NCI-H345 treated with DMSO at 0.1 percent for 48 hours (cell line): ENCODE measurements around the gene SHMT1.
"Not testable (repeated sequence)": the region's sequence is repeated elsewhere in the genome, so short reads cannot be mapped to it uniquely, and the experiment has no call there.

ENCODE experiments used
- DNase-seq: peaks from one replicate; lab custom pipeline; 2025; ENCODE audit not compliant: unreplicated experiment; lab: John Stamatoyannopoulos, UW

SHMT1 gene

GRCh38 chr17:18326572-18326971, 36.8 kb downstream of the SHMT1 start:
- DNase-seq, result no peak

DNA sequence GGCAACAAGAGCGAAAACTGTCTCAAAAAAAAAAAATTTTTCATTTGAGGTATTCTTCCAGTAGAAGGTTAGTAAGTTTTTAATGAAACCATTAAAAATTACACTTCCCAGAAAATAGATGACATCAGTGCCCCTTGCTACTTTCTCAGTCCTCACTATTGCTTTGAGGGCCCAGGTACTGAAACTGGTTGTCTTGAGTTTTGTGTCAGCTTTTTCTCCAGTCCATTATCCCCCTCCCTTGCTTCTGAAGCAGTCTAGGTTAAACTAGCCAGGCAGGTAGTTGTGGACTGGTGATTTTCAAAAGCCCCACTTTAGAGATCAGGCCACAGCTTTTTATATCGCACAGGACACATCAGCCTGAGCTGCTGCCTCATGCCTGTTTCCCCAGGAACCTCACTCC, 37.3 kb downstream of the SHMT1 start:
- DNase-seq, result no peak

- no peak for DNase-seq
Measured at GRCh38 chr17:18324140-18325050, 39.0 kb downstream of the SHMT1 start.

DNA sequence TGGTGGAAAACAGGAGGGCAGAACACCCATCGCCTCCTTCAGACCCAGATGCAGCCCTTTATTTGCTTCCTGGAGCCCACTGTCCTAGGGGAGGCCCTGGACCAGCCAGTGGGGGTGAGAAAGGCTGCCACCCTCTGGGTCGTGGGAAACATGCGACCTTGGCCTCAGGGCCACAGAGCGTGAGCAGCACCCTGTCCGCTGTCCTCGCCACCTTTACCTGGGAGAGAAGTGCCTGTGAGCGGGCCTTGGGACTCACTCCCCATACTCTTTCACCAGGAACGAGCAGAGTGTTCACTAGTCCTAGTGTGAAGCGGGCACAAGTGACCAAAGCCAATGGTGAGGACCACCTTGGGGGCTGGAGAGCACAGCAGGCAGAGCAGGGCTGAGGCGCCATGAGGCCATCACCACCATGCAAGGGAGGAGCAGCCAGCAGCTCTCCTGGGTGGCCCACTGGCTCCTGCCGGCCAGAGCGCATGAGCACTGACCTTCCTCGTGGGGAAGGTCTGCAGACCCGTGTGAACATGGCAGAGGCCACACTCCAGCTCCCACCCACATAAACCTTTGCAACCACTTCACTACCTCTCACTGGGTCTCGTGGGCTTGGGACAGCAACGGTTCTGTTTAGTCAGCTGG, 39.7 kb downstream of the SHMT1 start:
- no peak for DNase-seq

DNA sequence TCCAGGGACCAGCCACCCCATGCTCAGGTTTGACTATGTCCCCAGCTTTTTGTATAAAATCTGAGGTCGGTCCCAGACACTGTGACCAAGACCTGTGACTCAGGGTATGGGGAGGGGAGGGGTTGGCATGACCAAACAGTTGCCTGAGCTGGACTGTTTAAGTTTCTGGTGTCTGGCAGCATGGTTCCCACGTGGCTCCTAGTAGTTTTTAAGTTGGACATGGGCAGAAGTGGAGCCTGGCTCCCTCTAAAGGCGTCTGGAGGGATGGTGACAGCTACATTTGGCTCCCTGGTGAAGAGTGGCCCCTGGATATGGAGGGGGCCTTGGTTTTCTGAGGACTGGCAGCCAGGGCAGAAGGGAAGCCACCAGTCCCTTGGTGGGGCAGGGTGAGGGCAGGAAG, 40.3 kb downstream of the SHMT1 start:
- DNase-seq, result no peak

DNA sequence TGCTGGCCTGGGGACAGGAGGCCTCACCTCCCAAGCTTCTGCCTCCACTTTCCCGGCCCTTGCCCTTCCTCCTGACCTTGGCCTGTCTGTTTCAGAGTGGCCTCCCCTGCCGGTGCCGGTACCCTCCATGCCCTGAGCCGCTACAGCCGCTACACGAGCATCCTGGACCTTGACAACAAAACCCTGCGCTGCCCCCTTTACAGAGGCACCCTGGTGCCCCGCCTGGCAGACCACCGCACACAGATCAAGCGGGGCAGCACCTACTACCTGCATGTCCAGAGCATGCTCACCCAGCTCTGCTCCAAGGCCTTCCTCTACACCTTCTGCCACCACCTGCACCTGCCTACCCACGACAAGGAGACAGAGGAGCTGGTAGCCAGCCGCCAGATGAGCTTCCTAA, 40.8 kb downstream of the SHMT1 start:
- no peak for DNase-seq

GRCh38 chr17:18321309-18321708, 42.0 kb downstream of the SHMT1 start:
- DNase-seq, result no peak

DNA sequence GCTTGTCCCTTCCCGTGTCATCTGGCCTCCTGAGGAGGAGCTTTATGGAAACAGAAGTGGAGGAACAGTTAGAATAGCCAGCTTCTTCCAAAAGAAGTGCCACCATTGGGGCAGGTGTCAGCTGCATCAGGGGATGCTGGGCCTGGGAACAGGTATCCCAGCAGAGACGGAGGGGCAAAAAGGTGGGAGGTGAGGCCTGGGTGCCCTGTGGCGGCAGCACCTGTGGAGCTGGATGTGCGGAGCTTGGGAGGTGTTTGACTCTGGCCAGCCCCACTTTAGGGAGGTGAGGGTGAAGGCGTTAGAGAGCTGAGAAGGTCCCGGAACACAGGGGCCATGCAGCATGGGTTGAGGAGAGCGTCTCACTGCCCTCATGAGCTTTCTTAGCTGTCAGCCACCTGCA, 43.0 kb downstream of the SHMT1 start:
- DNase-seq, result no peak

DNA sequence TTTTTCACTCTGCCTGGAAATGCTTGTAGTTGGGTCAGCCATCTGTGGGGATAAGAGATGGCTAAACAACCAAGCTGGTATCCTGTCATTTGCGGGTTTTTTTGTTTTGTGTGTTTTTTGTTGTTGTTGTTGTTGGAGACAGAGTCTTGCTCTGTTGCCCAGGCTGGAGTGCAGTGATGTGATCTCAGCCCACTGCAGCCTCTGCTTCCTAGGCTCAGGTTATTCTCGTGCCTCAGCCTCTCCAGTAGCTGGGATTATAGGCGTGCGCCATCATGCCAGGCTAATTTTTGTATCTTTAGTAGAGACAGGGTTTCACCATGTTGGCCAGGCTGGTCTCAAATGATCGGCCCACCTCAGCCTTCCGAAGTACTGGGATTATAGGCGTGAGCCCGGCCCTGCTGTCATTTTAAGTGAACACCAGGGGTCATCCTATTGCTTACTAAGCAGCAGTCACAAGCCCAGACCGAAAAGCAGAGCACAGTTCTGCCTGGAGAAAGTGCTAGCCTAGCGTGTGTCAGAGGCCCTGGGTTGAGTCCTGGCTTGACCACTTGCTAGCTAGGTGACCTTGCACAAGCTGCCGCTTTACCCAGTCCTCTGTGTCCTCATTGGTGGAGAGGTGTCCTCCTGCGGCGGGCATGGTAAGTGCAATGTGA, 43.6 kb downstream of the SHMT1 start:
- no peak for DNase-seq

GRCh38 chr17:18318771-18319450, 44.4 kb downstream of the SHMT1 start:
- DNase-seq, result no peak

DNA sequence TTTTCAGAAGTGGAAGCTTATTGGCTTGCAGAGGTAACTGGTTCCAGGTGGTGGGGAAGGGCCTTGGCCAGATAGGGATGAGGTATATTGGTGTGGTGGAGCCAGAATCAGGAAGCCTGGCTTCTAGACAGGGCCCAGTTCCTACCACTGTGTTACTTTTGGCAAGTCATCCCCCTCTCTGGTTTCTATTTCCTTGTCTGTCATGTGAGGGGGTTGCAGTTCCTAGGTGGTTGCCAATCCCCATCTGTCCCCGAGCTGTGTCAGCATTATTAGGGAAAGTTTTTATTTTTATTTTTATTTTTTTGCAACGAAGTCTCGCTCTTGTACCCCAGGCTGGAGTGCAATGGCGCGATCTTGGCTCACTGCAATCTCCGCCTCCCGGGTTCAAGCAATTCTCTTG, 45.2 kb downstream of the SHMT1 start:
- DNase-seq, result no peak

DNA sequence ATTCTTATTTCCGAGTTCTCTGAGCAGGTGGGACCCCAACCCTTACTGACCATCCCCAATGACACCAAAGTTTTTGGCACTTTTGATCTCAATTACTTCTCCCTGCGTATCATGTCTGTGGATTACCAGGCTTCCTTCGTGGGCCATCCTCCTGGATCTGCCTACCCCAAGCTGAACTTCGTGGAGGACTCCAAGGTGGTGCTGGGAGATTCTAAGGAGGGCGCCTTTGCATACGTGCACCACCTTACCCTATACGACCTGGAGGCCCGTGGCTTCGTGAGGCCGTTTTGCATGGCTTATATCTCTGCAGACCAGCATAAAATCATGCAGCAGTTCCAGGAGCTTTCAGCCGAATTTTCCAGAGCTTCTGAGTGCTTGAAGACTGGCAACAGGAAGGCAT, 47.4 kb downstream of the SHMT1 start:
- no peak for DNase-seq

DNA sequence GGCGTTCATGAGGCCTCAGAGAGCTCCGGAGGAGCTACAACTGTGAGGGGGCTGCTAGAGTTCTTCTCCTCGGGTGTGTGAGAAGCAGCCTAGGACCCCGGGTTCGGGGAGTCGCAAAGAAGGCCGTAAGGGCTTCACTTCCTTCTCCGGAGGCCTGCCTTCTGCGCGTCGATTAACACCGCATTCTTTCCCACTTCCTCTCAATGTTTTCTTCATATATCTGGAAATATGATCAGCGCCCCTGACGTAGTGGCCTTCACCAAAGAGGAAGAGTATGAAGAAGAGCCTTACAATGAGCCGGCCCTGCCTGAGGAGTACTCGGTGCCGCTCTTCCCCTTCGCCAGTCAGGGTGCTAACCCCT, 47.8 kb downstream of the SHMT1 start:
- DNase-seq, result no peak

- peak; percentile 83 for DNase-seq
Measured at GRCh38 chr17:18314731-18315561, 48.4 kb downstream of the SHMT1 start, which contains the start of the genes SMCR8 and TOP3A. SMCR8 (plus strand) TSS chr17:18315293; CDS start chr17:18315790, 497 bp downstream. TOP3A (minus strand) TSS chr17:18314994; CDS start chr17:18314778, 216 bp downstream.

GRCh38 chr17:18314059-18314730, 49.2 kb downstream of the SHMT1 start:
- no peak for DNase-seq

DNA sequence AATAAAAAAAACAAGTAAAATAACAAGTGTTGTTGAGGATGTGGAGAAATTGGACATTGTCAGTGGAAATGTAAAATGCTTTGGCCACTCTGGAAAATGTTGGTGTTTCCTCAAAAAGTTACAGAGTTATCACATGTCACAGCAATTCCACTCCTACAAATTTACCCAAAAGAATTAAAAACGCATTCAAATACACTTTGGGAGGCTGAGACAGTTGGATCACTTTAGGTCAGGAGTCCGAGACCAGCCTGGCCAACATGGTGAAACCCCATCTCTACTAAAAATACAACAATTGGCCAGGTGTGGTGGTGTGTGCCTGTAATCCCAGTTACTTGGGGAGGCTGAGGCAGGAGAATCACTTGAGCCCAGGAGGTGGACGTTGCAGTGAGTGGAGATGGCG, 54.1 kb downstream of the SHMT1 start:
- no peak for DNase-seq

GRCh38 chr17:18303206-18303605, 60.1 kb downstream of the SHMT1 start:
- DNase-seq, result not testable (repeated sequence)

DNA sequence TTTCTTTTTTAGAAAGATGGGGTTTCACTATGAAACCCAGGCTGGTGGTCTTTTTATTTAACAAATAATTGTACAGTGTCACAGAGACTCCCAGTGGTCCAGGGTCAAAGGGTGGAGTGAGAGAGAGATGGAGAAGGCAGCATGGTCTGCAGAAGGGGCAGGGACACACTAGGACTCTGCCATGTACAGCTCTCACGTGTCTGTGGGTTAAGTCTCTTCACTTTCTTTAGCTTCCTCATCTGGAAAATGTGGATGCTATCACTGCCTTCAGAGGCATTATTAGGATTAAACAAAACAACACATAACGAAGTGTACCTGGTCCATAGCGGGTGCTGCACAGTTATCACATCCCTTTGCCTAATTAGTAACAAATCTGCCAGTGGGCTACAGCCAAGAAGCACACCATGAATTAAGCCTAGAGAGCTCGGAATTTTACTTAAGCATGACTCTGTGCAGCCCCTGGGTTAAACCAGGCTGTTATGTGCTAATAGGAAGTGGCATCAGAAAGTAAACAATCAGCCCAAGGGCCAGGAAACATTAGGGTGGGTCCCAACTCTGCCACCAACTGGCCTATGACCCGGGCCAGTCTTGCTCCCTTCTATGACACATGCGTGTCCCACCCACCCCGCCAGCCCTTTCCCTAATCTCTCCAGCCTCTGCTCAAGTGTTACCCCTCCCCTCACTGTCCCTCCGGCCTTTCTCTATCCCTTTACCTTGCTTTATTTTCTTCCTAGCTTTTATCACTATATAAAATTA, 62.4 kb downstream of the SHMT1 start:
- DNase-seq, result no peak

GRCh38 chr17:18298061-18298460, 65.3 kb downstream of the SHMT1 start:
- DNase-seq, result not testable (repeated sequence)
